ENCODE data around the gene LBX2. TPM values are rescaled to one million over a fixed set of nuclear protein-coding genes. Genes with fewer than 3 reads are reported as not detected.

The LBX2 gene
- polyA plus RNA-seq, 1 of the 3 experiments (the other 2 are of a cell fraction): 0.03 TPM

DNA sequence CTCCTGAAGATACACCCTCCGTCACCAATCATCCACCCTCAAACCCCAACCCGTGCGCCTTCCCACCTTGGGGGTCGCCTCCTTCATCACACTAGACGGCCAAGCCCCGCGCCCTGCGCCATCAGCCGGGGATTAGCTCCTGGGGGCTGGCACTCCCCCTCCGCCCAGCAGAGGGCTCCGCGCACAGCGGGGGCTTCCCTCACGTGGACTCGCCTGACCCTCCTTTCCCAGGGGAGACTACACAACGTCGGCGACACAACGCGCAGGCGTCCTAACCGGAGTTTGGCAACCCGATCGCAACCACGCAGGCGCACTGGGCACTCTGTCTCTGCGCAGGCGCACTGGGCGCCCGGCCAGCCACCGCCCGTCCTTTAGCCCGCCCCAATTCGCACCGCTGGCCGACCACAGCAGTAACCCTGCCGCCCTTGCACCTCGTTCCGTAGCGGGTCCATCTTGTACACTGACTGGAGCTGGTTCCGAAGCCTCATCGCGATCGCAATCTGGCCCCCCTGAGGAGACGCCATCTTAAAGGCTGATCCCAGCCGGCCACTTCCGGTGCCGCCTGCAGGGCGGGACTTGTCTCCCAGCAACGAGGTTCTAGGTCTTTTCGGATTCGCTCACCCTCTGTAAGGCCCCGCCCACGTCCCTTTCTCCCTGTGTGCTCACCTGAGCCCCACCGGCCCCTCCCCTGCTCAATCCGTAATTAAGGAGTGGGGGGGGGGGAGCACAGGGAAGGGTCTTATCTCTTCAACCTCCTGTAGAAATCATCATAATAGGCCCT, 7.9 kb upstream of the LBX2 start, which contains the start of gene PCGF1 (continued):
- TF ChIP-seq, protein P1, sequence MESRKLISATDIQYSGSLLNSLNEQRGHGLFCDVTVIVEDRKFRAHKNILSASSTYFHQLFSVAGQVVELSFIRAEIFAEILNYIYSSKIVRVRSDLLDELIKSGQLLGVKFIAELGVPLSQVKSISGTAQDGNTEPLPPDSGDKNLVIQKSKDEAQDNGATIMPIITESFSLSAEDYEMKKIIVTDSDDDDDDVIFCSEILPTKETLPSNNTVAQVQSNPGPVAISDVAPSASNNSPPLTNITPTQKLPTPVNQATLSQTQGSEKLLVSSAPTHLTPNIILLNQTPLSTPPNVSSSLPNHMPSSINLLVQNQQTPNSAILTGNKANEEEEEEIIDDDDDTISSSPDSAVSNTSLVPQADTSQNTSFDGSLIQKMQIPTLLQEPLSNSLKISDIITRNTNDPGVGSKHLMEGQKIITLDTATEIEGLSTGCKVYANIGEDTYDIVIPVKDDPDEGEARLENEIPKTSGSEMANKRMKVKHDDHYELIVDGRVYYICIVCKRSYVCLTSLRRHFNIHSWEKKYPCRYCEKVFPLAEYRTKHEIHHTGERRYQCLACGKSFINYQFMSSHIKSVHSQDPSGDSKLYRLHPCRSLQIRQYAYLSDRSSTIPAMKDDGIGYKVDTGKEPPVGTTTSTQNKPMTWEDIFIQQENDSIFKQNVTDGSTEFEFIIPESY (IDR thresholded peaks at IDR 0.05; ENCODE audit: borderline replicate concordance, low read depth): no peak
- TF ChIP-seq EP300 (IDR thresholded peaks at IDR 0.05; ENCODE audit: borderline replicate concordance in 1 of 2, low read depth in 1 of 2, low read length in 1 of 2) (no peak), NFIC (IDR thresholded peaks at IDR 0.05; ENCODE audit: borderline replicate concordance) (no peak), POLR2AphosphoS5 (IDR thresholded peaks at IDR 0.05; ENCODE audit: low read depth, low read length) (peak; percentile 83), TEAD4 (IDR thresholded peaks at IDR 0.05; ENCODE audit: borderline replicate concordance, insufficient read depth) (no peak), GATA2 (CRISPR knock-in tag; IDR thresholded peaks at IDR 0.05) (peak; percentile 37; the same call in 1 of the 2 replicates), TCF12 (IDR thresholded peaks at IDR 0.05) (no peak), YY1 (IDR thresholded peaks at IDR 0.05; ENCODE audit: low read depth) (peak; percentile 95), RAD21 (IDR thresholded peaks at IDR 0.05; ENCODE audit: low read length) (peak; percentile 57), FOXM1 (IDR thresholded peaks at IDR 0.05; ENCODE audit: low read depth) (no peak)
- TF ChIP-seq, protein P2, sequence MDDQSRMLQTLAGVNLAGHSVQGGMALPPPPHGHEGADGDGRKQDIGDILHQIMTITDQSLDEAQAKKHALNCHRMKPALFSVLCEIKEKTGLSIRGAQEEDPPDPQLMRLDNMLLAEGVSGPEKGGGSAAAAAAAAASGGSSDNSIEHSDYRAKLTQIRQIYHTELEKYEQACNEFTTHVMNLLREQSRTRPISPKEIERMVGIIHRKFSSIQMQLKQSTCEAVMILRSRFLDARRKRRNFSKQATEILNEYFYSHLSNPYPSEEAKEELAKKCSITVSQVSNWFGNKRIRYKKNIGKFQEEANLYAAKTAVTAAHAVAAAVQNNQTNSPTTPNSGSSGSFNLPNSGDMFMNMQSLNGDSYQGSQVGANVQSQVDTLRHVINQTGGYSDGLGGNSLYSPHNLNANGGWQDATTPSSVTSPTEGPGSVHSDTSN (IDR thresholded peaks at IDR 0.05): no peak
- TF ChIP-seq, protein P3, sequence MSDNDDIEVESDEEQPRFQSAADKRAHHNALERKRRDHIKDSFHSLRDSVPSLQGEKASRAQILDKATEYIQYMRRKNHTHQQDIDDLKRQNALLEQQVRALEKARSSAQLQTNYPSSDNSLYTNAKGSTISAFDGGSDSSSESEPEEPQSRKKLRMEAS (IDR thresholded peaks at IDR 0.05; ENCODE audit: low read depth): peak; percentile 73

DNA sequence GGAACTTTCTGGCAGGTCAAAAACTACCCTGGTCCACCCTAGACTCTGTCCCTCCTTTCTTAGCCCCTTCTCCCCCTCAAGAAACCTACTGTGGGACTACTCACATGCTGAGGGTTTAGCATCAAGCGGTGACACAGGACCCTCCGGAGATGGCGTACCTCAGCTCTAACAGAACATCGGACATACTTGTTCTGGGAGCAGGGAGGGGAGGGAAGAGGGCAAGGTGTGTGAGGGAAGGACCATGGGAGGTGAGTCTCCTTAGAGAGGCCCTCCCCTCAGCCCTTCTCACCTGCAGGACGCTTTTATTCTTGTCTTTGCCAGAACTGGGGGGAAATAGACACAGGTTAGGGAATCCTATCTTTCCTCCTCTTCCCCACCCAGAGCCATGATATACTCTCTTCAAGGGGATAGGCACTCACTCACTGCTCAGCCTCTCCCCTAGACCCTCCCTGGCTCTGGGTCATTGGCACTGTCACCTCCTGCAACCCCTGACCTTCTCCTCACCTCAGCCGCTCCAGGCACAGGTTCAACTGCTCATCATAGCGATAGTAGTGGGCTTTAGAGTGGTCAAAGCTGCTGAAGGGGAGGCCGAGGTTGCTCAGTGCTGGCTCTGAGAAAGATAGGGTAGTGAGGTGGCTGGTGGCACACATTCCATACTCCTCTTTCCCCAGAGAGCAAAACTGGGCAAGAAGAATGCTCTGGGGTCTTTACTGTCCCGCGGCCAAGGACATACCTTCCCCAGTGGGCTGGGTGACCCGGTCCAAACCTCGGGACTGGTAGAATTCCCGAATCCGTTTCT, 6.2 kb upstream of the LBX2 start:
- H3K9ac ChIP-seq: peak overlapping the region; percentile 43
- H3K36me3 ChIP-seq (replicated peaks in 1 of 2; ENCODE audit: control insufficient read depth in 1 of 2, insufficient read depth in 2 of 2, low read length in 1 of 2): peaks cover 15 to 20% of the 10 kb centered on the region in 2 experiments
- H3K9me3 ChIP-seq: no peaks in the 10 kb centered on the region
- no peaks in the 10 kb centered on the region for H3K9me2 ChIP-seq
- H3K4me1 ChIP-seq (ENCODE audit: control insufficient read depth in 1 of 2, insufficient read depth in 2 of 2, low read depth in 1 of 2, low read length in 1 of 2): peaks cover 19 to 37% of the 10 kb centered on the region in 2 experiments; a peak in 3 of 4 replicates
- peak overlapping the region; percentile 96 for H3K4me2 ChIP-seq
- H3K4me3 ChIP-seq (ENCODE audit: low read depth in 2 of 2, low read length in 1 of 2): peak overlapping the region; percentile 21 to 84; a peak in 3 of 4 replicates
- no peak overlapping the region for H2AFZ ChIP-seq (ENCODE audit: low read depth)
- peaks cover 17% of the 10 kb centered on the region; the same call in 1 of the 2 replicates for H3K79me2 ChIP-seq (ENCODE audit: insufficient read depth)
- no peak for DNase-seq
- peaks cover 28% of the 10 kb centered on the region for H3F3A ChIP-seq (replicated peaks; ENCODE audit: insufficient read depth)
- H3K27ac ChIP-seq (ENCODE audit: low read depth in 2 of 2, low read length in 1 of 2): no peak overlapping the region
- CTCF ChIA-PET: interaction anchor here (1.3 to 7.5 kb wide), 4 partner anchors 12 to 31 kb away, joined by 3 to 80 read pairs (median 32); partner anchors contain the start of genes AUP1, CCDC142, HTRA2 and TTC31
- TF ChIP-seq FOXJ3 (CRISPR knock-in tag; IDR thresholded peaks at IDR 0.05): no peak
- TF ChIP-seq, protein P4, sequence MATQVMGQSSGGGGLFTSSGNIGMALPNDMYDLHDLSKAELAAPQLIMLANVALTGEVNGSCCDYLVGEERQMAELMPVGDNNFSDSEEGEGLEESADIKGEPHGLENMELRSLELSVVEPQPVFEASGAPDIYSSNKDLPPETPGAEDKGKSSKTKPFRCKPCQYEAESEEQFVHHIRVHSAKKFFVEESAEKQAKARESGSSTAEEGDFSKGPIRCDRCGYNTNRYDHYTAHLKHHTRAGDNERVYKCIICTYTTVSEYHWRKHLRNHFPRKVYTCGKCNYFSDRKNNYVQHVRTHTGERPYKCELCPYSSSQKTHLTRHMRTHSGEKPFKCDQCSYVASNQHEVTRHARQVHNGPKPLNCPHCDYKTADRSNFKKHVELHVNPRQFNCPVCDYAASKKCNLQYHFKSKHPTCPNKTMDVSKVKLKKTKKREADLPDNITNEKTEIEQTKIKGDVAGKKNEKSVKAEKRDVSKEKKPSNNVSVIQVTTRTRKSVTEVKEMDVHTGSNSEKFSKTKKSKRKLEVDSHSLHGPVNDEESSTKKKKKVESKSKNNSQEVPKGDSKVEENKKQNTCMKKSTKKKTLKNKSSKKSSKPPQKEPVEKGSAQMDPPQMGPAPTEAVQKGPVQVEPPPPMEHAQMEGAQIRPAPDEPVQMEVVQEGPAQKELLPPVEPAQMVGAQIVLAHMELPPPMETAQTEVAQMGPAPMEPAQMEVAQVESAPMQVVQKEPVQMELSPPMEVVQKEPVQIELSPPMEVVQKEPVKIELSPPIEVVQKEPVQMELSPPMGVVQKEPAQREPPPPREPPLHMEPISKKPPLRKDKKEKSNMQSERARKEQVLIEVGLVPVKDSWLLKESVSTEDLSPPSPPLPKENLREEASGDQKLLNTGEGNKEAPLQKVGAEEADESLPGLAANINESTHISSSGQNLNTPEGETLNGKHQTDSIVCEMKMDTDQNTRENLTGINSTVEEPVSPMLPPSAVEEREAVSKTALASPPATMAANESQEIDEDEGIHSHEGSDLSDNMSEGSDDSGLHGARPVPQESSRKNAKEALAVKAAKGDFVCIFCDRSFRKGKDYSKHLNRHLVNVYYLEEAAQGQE (IDR thresholded peaks at IDR 0.05; ENCODE audit: low read depth, low read length): no peak
- no peaks in the 10 kb centered on the region for H3K27me3 ChIP-seq (ENCODE audit: insufficient read depth)
- POLR2A ChIA-PET: interaction anchor here (0.7 to 0.9 kb wide), 2 partner anchors 16 to 17 kb away, joined by 3 read pairs; no protein-coding TSS in a partner anchor
- 88% methylated on average over 14 of the region's 14 CpGs for WGBS (ENCODE audit: low lambda C conversion rate)
- no peaks in the 10 kb centered on the region for H4K20me1 ChIP-seq (ENCODE audit: insufficient read depth)
